T-cell (primary cell): ENCODE results near the gene SLC26A5. TPM values are rescaled to one million over a fixed set of nuclear protein-coding genes. Genes with fewer than 3 reads are reported as not detected.
"Not testable (repeated sequence)": the region's sequence is repeated elsewhere in the genome, so short reads cannot be mapped to it uniquely, and the experiment has no call there.

Experiments used
- ATAC-seq, 4 experiments: fragments of 200-7000 bp in 3 of 4; fragments of 150-1000 bp in 1 of 4; cut with Tn5 transposase; replicated peaks in 1 of 4; 1 replicate in 3 of 4; 2 replicates in 1 of 4; pipeline ENCODE4 v1.10.0; 2021; ENCODE audit warnings: moderate library complexity in 3 of 4, mild to moderate bottlenecking in 2 of 4, moderate number of reproducible peaks in 1 of 4
- CTCF ChIA-PET, 2 donors: fragments of 300-600 bp; sonication (Branson Sonifier 250); formaldehyde crosslinking; loops; one replicate each; lab custom pipeline; 2022; ENCODE audit warnings: antibody characterized with exemption in 2 of 2; lab: Charles Lee
- POLR2A ChIA-PET, 2 donors: fragments of 300-600 bp; sonication (Branson Sonifier 250); formaldehyde crosslinking; loops; one replicate each; lab custom pipeline; 2022; ENCODE audit warnings: antibody characterized with exemption in 2 of 2; lab: Charles Lee
- DNase-seq, 35 experiments: peaks; one replicate each; pipeline versions ENCODE4 v3.0.0 to v3.0.0-alpha.2; 2013 to 2023
- H3K27ac ChIP-seq: one replicate; pipeline ENCODE4 v1.5.1; 2013; ENCODE audit warnings: low read length
- H3K27me3 ChIP-seq, 2 experiments: replicated peaks in 1 of 2; 1 replicate in 1 of 2; 2 replicates in 1 of 2; pipeline versions ENCODE4 v1.6.1 to v1.7.0; 2013; ENCODE audit warnings: low read length in 1 of 2, mixed read lengths in 1 of 2; ENCODE audit not compliant: control insufficient read depth in 2 of 2, insufficient read depth in 2 of 2; ENCODE audit errors: extremely low read depth in 1 of 2
- H3K36me3 ChIP-seq, 2 donors: 1 replicate in 1 of 2; 2 replicates in 1 of 2; pipeline versions ENCODE4 v1.6.1 to v1.7.0; 2013; ENCODE audit warnings: low read length in 1 of 2; ENCODE audit not compliant: control insufficient read depth in 2 of 2, insufficient read depth in 1 of 2; ENCODE audit errors: extremely low read depth in 1 of 2
- H3K4me1 ChIP-seq, 2 experiments: 1 replicate in 1 of 2; 2 replicates in 1 of 2; pipeline versions ENCODE4 v1.6.1 to v1.7.0; 2013; ENCODE audit warnings: low read length in 2 of 2, mixed read lengths in 1 of 2; ENCODE audit not compliant: insufficient read depth in 2 of 2, control insufficient read depth in 1 of 2; ENCODE audit errors: extremely low read depth in 1 of 2
- H3K4me3 ChIP-seq, 2 donors: 1 replicate in 1 of 2; 2 replicates in 1 of 2; pipeline versions ENCODE4 v1.5.1 to v1.7.0; 2013; ENCODE audit warnings: mild to moderate bottlenecking in 2 of 2, low read length in 1 of 2, moderate library complexity in 1 of 2; ENCODE audit not compliant: control insufficient read depth in 1 of 2; ENCODE audit errors: extremely low read depth in 1 of 2
- H3K9me3 ChIP-seq: 2 replicates; pipeline ENCODE4 v1.7.0; 2013
- H3K27ac Mint-ChIP-seq, 2 donors: one replicate each; pipeline ENCODE4 v1.8.0; 2020 to 2021; ENCODE audit warnings: mild to moderate bottlenecking in 2 of 2, mixed read lengths in 2 of 2
- H3K27me3 Mint-ChIP-seq, 2 donors: one replicate each; pipeline ENCODE4 v1.8.0; 2021 to 2022; ENCODE audit warnings: mixed read lengths in 2 of 2
- H3K36me3 Mint-ChIP-seq: one replicate; pipeline ENCODE4 v1.8.0; 2021; ENCODE audit warnings: mixed read lengths
- H3K4me1 Mint-ChIP-seq, 3 donors: one replicate each; pipeline ENCODE4 v1.8.0; 2020 to 2022; ENCODE audit warnings: mixed read lengths in 3 of 3, mild to moderate bottlenecking in 1 of 3
- H3K4me3 Mint-ChIP-seq, 3 donors: one replicate each; pipeline ENCODE4 v1.8.0; 2020 to 2022; ENCODE audit warnings: mild to moderate bottlenecking in 3 of 3, mixed read lengths in 3 of 3, moderate library complexity in 3 of 3
- H3K9me3 Mint-ChIP-seq, 3 donors: one replicate each; pipeline ENCODE4 v1.8.0; 2020 to 2022; ENCODE audit warnings: mixed read lengths in 3 of 3
- WGBS: methylation state at CpG from one replicate; pipeline ENCODE4 v1.1.5; 2013; ENCODE audit warnings: missing lambda C conversion rate; ENCODE audit not compliant: insufficient coverage; 5-methylcytosine and 5-hydroxymethylcytosine counted together
- total RNA-seq, 35 experiments: library from RNA in 6 of 35; stranded (reverse) in 6 of 35; fragments of 120-200 nt in 1 of 35; gene quantifications; one replicate each; pipeline versions ENCODE4 v1.2.1 to v1.2.4 and lab custom pipeline; 2013 to 2026

The SLC26A5 gene
- total RNA-seq, 5 donors from 2014 or later (not counting 1 experiment from before 2014, with no cell fraction given), result 0.22 to 0.23 TPM; not detected in 3

GRCh38 chr7:103412151-103412550 is 33.9 kb downstream of the SLC26A5 start:
- Histone ChIP-seq H3K4me1 (no peaks in the 10 kb centered on the region), H3K9me3 (no peaks in the 10 kb centered on the region), H3K36me3 (no peaks in the 10 kb centered on the region), H3K4me3 (no peak overlapping the region), H3K27me3 (peaks cover 0 to 3% of the 10 kb centered on the region in 2 experiments), H3K27ac (no peak overlapping the region)
- no peak overlapping the region for H3K4me3 Mint-ChIP-seq
- peaks cover 16 to 20% of the 10 kb centered on the region in 2 donors for H3K27me3 Mint-ChIP-seq
- H3K36me3 Mint-ChIP-seq, result no peaks in the 10 kb centered on the region
- H3K9me3 Mint-ChIP-seq, result no peaks in the 10 kb centered on the region
- ChIA-PET CTCF (interaction anchor here in 1 of 2 donors (0.8 kb wide), 1 partner anchor 8 kb away, joined by 3 read pairs; no protein-coding TSS in a partner anchor), POLR2A (interaction anchor here in 1 of 2 donors (0.7 kb wide), 1 partner anchor 756 kb away, joined by 4 read pairs; no protein-coding TSS in a partner anchor)
- ATAC-seq, result no peak
- H3K4me1 Mint-ChIP-seq, result no peaks in the 10 kb centered on the region
- DNase-seq, result no peak
- no peak overlapping the region for H3K27ac Mint-ChIP-seq
- 100% methylated on average over 1 of the region's 1 CpG for WGBS

- not testable (repeated sequence) for H3K27ac ChIP-seq, H3K9me3 Mint-ChIP-seq, DNase-seq, H3K27ac Mint-ChIP-seq, H3K4me3 ChIP-seq, H3K9me3 ChIP-seq, H3K4me3 Mint-ChIP-seq, ATAC-seq, H3K4me1 ChIP-seq, H3K4me1 Mint-ChIP-seq, H3K36me3 Mint-ChIP-seq, H3K36me3 ChIP-seq
- CTCF ChIA-PET, result interaction anchor here (0.6 to 1.2 kb wide), 3 partner anchors 107 to 1095 kb away, joined by 3 to 5 read pairs (median 4); no protein-coding TSS in a partner anchor
- WGBS, result 76% methylated on average over 5 of the region's 7 CpGs
- peaks cover 14% of the 10 kb centered on the region in 2 donors for H3K27me3 Mint-ChIP-seq
- POLR2A ChIA-PET, result interaction anchor here in 1 of 2 donors (0.6 kb wide), 1 partner anchor 1440 kb away, joined by 4 read pairs; no protein-coding TSS in a partner anchor
- peaks cover 0 to 17% of the 10 kb centered on the region in 2 experiments for H3K27me3 ChIP-seq
Measured at GRCh38 chr7:103405789-103406613, 40.0 kb downstream of the SLC26A5 start.

- H3K4me3 ChIP-seq, H3K36me3 ChIP-seq, CTCF ChIA-PET: not testable (repeated sequence)
Measured at GRCh38 chr7:103399687-103400086, 46.3 kb downstream of the SLC26A5 start.

GRCh38 chr7:103398483-103399127 is 47.4 kb downstream of the SLC26A5 start:
- no peaks in the 10 kb centered on the region for H3K9me3 ChIP-seq
- no peaks in the 10 kb centered on the region for H3K9me3 Mint-ChIP-seq
- H3K36me3 ChIP-seq, result no peaks in the 10 kb centered on the region
- peaks cover 7% of the 10 kb centered on the region in 2 donors for H3K27me3 Mint-ChIP-seq
- DNase-seq, result no peak
- H3K4me1 Mint-ChIP-seq, result no peaks in the 10 kb centered on the region
- CTCF ChIA-PET, result no interaction called here
- no peak for ATAC-seq
- POLR2A ChIA-PET, result no interaction called here
- H3K4me3 ChIP-seq, result no peak overlapping the region
- no peaks in the 10 kb centered on the region for H3K27me3 ChIP-seq
- H3K27ac ChIP-seq, result no peak overlapping the region
- H3K4me3 Mint-ChIP-seq, result no peak overlapping the region
- WGBS, result 0% methylated on average over 1 of the region's 2 CpGs
- no peak overlapping the region for H3K27ac Mint-ChIP-seq
- H3K36me3 Mint-ChIP-seq, result no peaks in the 10 kb centered on the region
- no peaks in the 10 kb centered on the region for H3K4me1 ChIP-seq

More at GRCh38 chr7:103399687-103400086, 46.3 kb downstream of the SLC26A5 start:
- H3K9me3 Mint-ChIP-seq, ATAC-seq, H3K4me3 Mint-ChIP-seq, H3K27me3 ChIP-seq, DNase-seq, H3K9me3 ChIP-seq, H3K27ac ChIP-seq, H3K4me1 ChIP-seq, H3K36me3 Mint-ChIP-seq, H3K27ac Mint-ChIP-seq, POLR2A ChIA-PET, H3K4me1 Mint-ChIP-seq: not testable (repeated sequence)
- peaks cover 8 to 11% of the 10 kb centered on the region in 2 donors for H3K27me3 Mint-ChIP-seq

- DNase-seq, result no peak
- H3K27me3 ChIP-seq, result no peaks in the 10 kb centered on the region
- no peaks in the 10 kb centered on the region for H3K9me3 ChIP-seq
- H3K4me3 Mint-ChIP-seq, result no peak overlapping the region
- H3K4me3 ChIP-seq, result no peak overlapping the region
- H3K27ac ChIP-seq, result no peak overlapping the region
- H3K36me3 Mint-ChIP-seq, result no peaks in the 10 kb centered on the region
- H3K4me1 ChIP-seq, result no peaks in the 10 kb centered on the region
- H3K27me3 Mint-ChIP-seq, result peaks cover 5 to 7% of the 10 kb centered on the region in 2 donors
- no peaks in the 10 kb centered on the region for H3K4me1 Mint-ChIP-seq
- WGBS, result no CpG with 5 or more reads among the region's 8 CpGs
- H3K27ac Mint-ChIP-seq, result no peak overlapping the region
- no peak for ATAC-seq
- ChIA-PET POLR2A (no interaction called here), CTCF (no interaction called here)
- no peaks in the 10 kb centered on the region for H3K9me3 Mint-ChIP-seq
- H3K36me3 ChIP-seq, result no peaks in the 10 kb centered on the region
Measured at GRCh38 chr7:103396471-103396870, 49.5 kb downstream of the SLC26A5 start.

GRCh38 chr7:103395071-103395470 is 50.9 kb downstream of the SLC26A5 start:
- no peak for DNase-seq
- Histone ChIP-seq H3K27ac (no peak overlapping the region), H3K4me1 (no peaks in the 10 kb centered on the region), H3K9me3 (no peaks in the 10 kb centered on the region), H3K4me3 (no peak overlapping the region), H3K36me3 (no peaks in the 10 kb centered on the region), H3K27me3 (no peaks in the 10 kb centered on the region)
- ChIA-PET CTCF (no interaction called here), POLR2A (no interaction called here)
- no peaks in the 10 kb centered on the region for H3K4me1 Mint-ChIP-seq
- no peaks in the 10 kb centered on the region for H3K9me3 Mint-ChIP-seq
- no CpG with 5 or more reads among the region's 1 CpG for WGBS
- no peak overlapping the region for H3K4me3 Mint-ChIP-seq
- no peaks in the 10 kb centered on the region for H3K36me3 Mint-ChIP-seq
- peaks cover 6 to 8% of the 10 kb centered on the region in 2 donors for H3K27me3 Mint-ChIP-seq
- ATAC-seq, result no peak
- no peak overlapping the region for H3K27ac Mint-ChIP-seq
